Hindlimb muscle (tissue), 1 donor: ENCODE measurements around the gene ASB15. TPM values are rescaled to one million over a fixed set of nuclear protein-coding genes. Genes with fewer than 3 reads are reported as not detected.
"Not testable (repeated sequence)": the region's sequence is repeated elsewhere in the genome, so short reads cannot be mapped to it uniquely, and the experiment has no call there.

Source experiments
- DNase-seq: peaks from one replicate; pipeline ENCODE4 v3.0.0-alpha.2; 2013
- polyA plus RNA-seq: library from polyadenylated mRNA; unstranded; fragments of 120-200 nt; gene quantifications from one replicate; pipeline ENCODE4 v1.2.1, GENCODE V29; 2013; ENCODE audit not compliant: insufficient read length

The ASB15 gene
- 7.3 TPM for polyA plus RNA-seq

DNA sequence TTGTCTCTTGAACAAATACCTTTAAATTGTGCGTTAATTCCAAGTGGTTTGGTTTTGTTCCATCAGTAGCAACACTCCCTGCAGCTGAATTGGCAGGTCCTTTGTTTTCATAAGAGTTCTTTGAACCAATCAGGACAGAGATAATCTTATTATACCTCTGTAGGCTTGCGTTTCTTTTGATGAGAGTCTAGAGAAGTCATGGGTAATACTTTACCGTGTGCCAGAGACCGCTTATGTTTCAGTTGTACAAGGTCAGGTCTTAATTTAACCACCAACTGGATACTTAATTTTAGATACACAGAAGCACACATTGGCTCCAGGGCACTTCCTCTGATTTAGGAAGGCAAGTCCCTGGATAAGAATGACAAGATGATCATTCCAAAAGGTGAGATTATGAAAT lies at the start of gene ASB15:
ASB15 (plus strand) TSS at position 292 of the 400 bp plus-strand sequence. CDS start 12,682 bp downstream, outside the sequence.
- no peak for DNase-seq

DNA sequence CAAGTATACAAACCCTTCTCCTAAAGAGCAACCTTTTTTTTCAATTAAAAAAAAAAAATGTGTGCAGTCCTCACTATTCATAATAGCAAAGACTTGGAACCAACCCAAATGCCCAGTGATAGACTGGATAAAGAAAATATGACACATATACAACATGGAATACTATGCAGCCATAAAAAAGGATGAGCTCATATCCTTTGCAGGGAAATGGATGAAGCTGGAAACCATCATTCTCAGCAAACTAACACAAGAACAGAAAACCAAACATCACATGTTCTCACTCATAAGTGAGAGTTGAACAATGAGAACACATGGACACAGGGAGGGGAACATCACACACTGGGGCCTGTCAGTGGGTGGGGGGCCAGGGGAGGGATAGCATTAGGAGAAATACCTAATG lies 49.5 kb upstream of the ASB15 start:
- not testable (repeated sequence) for DNase-seq

DNA sequence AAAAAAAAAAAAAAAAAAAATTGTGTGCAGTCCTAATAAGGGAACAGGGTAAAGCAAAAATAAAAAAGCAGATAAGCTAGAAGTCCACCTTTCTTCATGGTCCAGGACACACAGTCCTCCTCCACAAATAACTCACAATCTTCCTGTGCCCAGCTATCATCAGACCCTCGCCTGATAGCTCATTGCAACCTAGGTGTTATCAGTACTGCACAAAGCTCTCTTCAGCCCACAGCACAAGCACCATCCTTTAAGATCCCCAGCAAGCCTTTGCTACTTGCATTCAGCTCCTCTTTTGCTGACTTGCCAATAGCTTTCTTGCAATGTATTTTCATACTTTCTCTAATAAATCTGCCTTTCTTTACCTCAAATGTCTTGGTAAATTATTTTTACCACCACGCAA lies 49.0 kb upstream of the ASB15 start:
- DNase-seq, result no peak

DNA sequence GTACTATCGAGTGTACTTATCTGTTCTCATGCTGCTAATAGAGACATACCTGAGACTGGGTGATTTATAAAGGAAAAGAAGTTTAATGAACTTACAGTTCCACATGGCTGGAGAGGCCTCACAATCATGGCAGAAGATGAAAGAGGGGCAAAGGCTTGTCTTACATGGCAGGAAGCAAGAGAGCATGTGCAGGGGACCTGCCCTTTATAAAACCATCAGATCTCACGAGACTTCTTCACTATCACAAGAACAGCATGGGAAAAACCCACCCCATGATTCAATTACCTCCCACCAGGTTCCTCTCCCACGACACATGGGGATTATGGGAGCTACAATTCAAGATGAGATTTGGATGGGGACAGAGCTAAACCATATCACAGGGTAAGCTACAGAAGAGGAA lies 48.5 kb upstream of the ASB15 start:
- no peak for DNase-seq

DNA sequence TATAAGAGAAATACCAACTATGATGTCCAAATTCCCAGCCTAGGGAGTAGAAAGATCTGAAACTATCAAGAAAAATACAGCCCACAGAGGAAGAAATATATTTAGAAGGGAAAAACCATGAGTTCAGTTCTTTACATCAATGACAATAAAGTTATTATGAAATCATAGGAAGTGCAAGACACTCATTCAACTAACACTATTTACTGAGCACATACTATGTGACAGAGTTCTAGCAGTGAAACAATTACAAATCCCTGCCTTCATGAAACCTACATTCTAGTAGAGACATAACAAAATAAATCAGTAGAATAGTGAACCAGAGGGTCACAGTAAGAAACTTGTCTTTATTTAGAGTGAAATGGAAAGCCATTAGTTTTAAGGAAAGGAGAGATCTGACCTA lies 46.1 kb upstream of the ASB15 start:
- DNase-seq, result no peak

DNA sequence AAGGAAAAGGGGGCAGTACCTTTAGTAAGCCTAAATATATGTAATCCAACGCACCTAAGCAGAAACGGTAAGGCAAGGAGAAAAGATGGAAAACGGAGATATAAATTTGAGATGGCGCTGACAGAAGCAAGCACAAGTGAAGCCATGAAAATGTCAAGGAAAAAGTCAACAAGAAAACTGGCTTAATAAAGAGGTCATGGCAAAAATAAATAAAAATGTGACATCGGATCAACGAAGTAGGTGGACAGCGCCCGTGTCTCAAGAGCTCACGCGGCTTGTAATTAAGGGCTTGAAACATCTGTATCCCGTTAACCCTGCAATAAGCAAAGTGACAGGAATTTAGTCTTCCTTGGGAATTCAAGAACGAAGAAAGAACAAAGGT lies 44.6 kb upstream of the ASB15 start:
- no peak for DNase-seq

DNA sequence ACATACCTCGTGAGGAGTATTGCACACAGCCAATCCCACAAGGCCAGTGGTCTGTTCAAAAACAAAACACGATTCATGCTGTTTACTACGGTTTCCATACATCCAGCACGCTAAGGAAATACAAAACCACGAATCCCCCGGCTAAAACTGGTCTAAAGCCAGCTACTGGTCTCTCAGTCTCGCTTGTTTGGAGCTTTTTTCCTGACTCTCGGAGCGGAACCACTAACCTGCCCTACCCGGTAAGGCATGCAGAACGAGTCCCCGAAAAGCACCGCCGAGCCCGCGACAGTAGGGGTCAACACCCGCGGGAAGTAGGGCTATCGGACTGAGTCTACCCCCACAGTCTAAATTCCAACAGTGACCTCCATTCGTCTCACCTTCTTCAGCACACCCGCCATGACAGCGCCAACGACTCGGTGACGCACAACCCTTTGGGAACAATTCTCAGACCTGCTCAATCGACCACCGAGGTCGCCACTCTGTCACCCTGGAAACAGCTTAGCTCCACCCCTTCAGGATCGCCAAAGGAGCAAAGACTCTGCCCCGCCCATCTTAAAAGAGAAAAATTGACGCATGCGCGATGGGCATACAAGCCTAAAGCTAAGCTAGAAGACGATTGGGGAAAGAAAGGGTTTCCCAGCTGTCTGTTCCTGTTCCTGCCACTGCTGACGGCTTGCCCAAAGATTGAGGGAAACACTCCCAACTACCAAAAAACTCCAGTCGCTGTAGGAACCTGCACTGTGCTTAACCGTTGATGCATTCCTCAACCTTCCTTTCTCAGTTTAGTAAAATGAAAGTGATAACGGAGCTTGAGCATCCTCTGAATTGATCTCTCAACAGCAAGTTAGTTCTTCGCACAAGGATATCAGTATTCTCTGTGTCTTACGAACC lies 44.0 kb upstream of the ASB15 start, which contains the start of gene NDUFA5:
NDUFA5 (minus strand) TSS at position 421 of the 891 bp plus-strand sequence; CDS start at position 398, 23 bp downstream.
- peak; percentile 99 for DNase-seq

DNA sequence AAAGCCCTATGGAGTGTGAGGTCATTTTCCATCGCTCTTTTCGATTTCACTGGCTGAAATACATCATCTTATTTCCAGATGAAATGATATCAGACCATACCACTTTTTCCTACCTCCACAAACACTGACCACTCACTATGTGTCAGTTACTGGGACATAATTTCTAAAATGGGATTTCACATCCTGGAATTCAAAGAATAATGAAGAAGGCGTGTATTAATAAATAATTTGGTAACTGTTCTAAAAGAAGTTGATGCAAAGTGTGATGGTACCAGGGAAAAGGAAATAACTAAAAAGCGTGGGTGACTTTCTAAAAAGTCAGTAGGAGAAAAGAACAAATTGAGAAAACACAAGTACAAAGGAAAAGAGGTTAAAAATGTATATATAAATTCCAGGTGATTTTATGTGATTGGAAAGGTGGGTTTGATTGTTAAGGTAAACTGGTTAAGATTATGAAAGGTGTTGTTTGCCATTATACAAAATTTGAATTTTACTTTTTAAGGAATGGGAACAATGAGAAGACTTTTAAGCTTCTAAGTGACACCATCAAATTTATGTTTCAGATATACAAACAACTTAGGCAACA lies 43.2 kb upstream of the ASB15 start:
- no peak for DNase-seq

DNA sequence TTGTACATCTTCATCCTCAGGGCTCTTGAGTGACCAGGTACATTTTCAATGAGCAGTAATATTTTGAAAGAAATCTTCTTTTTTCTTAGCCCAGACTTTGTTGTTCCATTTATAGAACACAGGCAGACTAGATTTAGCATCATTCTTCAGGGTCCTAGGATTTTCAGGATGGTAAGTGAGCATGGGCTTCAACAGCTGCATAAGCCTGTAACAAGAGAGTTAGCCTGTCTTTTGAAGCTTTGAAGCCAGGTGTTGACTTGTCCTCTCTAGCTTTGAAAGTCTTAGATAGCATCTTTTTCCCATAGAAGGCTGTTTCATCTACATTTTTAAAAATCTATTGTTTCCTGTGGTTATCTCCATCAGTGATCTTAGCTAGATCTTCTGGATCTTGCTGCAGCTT lies 39.5 kb upstream of the ASB15 start:
- no peak for DNase-seq

DNA sequence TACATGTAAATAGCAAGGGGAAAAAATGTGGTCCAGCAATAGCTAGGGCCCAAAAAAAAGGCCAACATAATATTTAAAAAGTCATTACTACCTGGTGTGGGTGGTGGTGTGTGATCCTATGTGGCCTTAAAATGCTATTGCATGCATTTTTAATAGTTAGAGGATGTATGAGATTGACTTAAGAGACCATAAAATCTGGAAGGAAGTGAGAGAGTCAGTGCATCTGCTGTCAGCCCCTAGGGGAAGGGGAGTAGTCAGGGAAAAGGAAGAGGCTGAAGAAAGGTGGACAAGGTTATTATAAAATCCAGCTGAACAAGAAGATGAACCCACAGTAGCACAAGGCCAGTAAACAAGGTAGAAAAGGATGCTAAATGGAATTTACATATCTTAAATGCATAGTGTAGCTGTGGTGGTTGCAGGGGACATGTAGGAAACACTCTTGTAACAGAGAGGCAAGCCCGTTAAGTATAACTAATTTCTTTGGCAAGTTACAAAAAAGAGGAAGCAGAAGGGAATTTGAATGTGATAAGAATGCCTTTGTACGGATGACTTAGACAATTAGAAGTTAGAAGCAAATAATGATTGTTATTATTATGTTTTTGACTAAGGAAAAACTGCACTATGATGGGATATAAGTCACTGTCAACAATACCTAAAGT lies 32.1 kb upstream of the ASB15 start:
- DNase-seq, result no peak

DNA sequence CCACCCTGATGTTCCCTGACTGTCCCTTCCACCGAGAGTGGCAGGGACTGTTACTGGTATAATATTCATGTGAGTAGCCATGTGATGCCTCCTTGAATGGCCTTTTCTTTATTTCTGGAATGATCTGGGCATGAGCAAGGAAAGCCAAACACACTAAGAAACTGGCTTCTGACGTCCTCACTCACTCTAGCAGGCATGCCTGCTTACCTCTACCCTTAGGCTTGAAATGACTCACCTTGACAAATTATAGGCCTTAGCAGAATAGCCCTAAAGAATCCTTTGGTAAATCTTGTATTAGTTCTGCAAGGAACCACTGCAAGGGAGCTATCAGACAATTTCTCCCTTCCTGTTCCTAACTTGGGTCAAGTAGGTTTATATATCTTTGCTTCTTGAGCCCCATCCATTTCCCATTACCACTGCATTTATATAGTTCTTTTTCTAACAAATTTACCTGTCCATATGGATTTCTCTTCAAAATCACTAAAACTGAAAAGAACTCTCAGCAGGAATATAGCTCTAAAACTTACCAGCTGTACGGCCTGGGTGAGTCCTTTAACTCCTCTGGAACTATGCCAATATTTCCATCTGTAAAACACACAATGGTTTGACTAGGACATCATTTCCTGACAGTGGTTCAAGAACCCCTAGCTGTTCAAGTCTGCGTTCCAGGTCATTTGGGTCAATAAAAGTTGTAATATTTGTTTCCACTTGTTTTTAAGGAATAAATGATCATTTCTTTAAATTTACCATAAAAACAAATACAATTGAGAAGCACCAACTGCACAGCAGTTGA lies 31.0 kb upstream of the ASB15 start:
- DNase-seq, result no peak

DNA sequence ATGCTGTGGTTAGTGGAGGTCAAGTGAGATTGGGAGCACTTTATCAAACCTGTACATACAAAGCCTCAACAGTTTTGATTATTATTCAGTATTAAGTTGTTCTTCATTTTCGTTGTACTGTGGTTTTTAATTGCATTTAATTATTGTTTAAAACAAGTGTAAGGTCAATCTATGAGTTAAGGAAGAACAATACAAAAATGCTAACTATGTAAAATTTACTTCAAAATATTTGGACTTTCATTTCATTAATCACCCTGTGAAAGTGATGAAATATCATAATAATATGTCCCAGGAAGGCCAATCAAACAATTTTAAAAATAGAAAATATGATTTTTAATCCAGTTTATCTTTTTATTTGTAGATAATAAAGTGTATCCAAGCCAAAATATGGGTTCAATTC lies 30.4 kb upstream of the ASB15 start:
- DNase-seq, result no peak

DNA sequence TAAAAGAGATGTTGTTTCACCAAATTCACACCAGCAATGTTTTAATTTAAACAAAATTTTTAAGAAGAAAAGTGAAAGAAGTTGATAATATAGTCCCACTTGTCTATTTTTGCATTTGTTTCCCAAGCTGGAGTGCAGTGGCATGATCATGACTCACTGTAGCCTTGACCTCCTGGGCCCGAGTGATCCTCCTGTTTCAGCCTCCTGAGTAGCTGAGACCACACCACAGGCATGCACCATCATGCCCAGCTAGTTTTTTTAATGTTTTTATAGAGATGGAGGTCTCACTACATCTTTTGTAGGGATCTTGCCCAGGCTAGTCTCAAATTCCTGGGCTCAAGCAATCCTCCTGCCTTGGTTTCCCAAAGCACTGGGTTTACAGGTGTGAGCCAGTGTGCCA lies 29.9 kb upstream of the ASB15 start:
- no peak for DNase-seq

DNA sequence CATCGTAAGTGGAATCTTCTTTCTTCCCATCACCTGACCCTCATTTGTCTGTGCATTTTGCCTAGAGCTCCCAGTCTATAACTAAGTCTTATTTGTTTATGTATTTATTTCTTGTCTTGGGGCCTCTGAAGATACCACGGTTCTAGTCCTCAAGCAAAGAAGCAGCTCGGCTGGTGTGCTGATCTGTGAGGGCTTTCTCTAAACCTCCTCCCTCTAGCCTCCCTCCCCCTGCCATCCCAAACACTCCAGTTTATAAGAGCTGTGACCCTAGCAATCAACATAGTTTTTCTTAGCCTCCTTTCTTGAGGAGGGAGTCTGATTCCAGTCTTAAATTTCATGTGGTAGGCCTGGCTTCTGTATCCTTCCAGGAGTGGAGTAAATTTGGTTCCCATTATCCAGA lies 28.3 kb upstream of the ASB15 start:
- no peak for DNase-seq

DNA sequence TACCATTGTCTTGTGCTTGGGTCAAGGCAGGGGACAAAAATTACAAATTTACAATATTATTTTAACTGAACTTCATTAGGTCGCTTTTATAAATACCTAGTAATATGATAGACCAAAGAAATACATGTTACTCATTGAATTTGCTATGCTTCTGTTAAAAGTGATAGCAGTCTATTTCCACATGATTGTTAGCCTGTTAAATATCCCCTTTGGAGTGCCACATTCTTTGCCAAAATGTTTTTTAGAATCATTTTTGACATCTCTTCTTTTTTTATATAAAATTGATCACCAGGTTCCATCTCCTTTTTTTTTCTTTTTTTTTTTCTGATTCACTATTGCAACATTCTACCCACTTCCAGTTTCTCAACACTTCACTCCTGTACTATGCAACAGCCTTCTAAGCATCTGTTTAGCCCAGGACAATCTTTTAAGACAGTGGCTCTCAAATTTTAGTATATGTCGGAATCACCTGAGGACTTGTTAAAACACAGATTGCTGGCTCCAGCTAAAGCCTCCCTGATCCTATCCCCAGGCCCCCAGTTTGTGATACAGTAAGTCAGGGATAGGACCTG lies 27.6 kb upstream of the ASB15 start:
- DNase-seq, result no peak

DNA sequence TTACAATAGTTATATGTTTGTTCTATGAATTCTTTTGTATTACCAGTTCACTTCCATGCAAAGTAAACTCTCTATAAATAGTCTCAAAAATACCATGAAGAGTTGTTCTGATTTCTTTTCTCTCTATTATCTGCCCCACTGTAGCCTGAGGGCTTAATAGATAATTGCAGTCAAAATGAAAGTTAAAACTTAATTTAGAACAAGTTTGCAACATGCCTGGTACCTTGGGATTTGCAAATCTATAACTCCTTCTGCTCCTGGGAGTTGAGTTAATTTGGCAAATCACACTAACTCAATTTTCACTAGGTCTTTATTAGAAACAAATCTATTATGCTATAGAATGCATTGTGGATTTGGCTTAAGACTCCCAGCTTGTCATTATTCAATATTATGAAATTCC lies 22.2 kb upstream of the ASB15 start:
- DNase-seq, result no peak

DNA sequence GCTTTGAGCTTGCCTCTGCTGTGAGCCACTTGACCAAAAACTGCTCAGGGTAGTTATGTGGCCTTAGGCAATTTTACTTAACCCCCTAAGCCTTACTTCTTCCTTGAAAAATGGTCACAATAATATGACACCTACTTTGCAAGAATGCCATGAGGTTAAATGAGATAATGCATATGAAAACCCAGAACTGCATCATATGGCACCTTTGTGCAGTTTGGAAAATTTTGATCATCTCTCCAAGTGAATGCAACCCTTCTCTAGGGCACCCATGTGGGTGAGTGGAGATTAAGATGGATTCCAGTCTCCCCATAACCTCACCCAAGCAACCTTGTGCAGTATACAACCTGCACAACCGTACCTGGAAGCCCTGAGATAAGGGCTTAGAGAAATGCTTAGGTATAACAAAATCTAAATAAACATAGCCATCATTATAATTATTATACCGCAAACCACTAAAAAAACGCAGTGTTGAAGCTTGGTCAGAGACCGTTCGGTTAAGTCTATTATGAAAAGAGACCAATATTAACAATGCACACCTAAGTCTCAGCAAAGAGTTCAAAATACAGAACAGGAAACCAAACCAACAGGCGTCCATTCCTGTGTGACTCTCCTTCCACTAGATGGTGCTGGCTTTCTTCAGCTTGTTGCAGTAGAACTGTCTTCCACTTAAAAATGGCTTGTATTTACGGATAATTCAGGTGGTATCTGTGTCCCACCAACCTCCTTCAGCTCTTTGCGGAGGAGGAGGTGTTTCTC lies 21.0 kb upstream of the ASB15 start:
- peak; percentile 8 for DNase-seq

DNA sequence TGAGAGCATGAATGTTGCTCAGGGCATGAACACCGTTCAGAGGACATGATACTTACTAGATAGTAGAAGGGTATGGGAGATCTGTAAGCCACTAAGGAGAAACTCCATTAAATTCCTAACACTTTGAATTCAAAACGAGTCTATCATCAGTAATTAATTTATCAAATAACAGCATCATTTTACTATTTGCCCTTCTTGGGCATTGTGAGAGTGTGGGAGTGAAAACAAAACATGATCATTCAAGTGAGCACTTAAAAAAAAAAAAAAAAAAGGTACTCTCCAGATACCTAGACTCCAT lies 20.5 kb upstream of the ASB15 start:
- DNase-seq, result no peak

DNA sequence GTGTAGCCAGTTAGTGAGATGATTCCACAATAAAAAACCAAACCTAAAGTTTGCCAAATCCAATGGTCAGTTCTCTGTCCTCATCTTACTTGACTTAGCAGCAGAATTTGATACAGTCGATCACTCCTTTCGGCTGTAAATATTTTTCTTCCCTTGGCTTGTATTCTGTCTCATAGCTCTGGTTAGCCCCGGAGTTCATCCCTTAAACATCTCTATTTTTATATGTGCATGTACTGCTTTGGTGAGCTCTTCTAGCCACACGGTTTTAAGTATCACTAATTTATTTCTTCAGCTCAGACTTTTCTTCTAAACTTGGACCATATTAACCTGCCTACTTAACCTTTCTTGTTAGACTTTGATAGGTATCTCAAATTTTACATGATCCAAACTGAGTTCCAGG lies 17.8 kb upstream of the ASB15 start:
- DNase-seq, result no peak

DNA sequence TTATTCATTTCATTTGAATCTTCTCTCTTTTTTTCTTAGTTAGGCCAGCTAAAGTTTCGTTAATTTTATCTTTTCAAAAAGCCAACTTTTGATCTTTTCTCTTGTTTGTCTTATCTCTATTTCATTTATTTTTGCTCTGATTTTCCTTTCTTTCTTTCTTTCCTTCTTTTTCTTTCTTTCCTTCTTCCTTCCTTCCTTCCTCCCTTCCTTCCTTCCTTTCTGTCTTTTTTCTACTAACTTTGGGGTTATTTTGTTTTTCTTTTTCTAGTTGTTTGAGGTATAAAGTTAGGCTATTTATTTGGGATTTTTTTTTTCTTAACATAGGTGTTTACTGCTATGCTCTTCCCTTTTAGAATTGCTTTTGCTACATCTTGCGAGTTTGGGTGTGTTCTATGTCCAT lies 13.2 kb upstream of the ASB15 start:
- DNase-seq, result no peak

DNA sequence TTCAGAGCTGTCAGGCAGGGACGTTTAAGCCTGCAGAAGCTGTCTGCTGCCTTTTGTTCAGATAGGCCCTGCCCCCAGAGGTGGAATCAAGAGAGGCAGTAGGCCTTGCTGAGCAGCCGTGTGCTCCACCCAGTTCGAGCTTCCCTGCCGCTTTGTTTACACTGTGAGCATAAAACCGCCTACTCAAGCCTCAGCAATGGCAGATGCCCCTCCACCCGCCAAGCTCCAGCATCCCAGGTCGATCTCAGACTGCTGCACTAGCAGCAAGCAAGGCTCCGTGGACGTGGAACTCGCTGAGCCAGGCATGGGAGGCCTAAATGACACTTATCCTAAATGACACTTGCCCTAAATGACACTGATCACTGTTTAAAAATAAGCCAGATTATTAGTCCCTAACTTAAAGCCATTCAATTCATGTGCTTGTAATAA lies 6.8 kb upstream of the ASB15 start:
- DNase-seq, result no peak

DNA sequence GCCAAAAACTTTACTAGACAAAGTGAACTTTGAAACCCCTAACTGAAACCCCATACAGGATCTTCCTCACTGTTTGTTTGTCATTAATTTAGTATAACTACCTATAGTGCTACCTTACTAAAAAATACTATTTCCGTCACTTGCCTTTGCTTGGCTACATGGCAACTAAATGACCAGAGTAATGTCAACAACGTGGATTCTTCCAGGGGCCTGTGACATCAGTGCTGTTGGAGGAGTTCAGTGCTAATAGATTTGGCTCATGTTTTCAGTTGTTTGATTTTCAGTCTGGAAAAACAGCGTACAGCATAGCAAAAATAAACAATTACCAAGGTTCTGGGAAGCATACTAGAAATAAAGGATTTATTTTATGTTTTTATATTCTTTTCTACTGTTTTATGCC lies 3.0 kb upstream of the ASB15 start:
- no peak for DNase-seq
